ENCODE data around the gene FAM131A.

- TF ChIP-seq CTCF (conservative IDR thresholded peaks at IDR 0.05; ENCODE audit: low read depth, low read length) (no peak), EZH2 (IDR thresholded peaks at IDR 0.05; ENCODE audit: borderline replicate concordance, low read depth, low read length, poor library complexity, severe bottlenecking) (no peak)
Observed at GRCh38 chr3:184372296-184372821, 35.0 kb downstream of the FAM131A start.
